Hematopoietic multipotent progenitor cell treated with erythropoietin and hydrocortisone succinate and interleukin-3 and kit ligand, for 17 days (in vitro differentiated cells): ENCODE data around the gene ZNF679.
"Not testable (repeated sequence)": the region's sequence is repeated elsewhere in the genome, so short reads cannot be mapped to it uniquely, and the experiment has no call there.

ENCODE experiments used
- DNase-seq: peaks from one replicate; pipeline ENCODE4 v3.0.0-alpha.2; 2015; ENCODE audit warnings: low spot score

The ZNF679 gene

GRCh38 chr7:64228174-64228573 is at the start of gene ZNF679:
Gene ZNF679 (plus strand): TSS chr7:64228474. CDS start chr7:64249118, 20,644 bp downstream.
- DNase-seq = not testable (repeated sequence)

DNA sequence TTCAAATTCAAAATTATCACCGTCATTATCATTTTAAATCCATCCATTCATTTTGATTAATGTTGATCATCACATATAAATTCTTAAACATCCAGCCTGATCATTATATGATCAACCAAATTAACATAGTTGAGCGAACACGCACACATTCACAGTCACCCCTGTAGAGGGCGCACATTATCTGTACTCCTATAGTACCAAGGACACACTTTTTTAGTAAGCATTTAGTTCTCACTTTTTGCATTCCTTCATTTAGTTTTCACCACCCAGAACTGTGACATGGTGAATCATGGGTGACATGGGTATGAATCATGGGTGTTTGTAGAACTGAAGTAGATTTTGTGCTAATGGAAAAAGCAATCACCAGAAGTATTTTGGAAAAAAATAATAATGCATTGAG is 47.3 kb upstream of the ZNF679 start:
- no peak for DNase-seq

GRCh38 chr7:64181586-64181985 is 46.7 kb upstream of the ZNF679 start:
- no peak for DNase-seq

DNA sequence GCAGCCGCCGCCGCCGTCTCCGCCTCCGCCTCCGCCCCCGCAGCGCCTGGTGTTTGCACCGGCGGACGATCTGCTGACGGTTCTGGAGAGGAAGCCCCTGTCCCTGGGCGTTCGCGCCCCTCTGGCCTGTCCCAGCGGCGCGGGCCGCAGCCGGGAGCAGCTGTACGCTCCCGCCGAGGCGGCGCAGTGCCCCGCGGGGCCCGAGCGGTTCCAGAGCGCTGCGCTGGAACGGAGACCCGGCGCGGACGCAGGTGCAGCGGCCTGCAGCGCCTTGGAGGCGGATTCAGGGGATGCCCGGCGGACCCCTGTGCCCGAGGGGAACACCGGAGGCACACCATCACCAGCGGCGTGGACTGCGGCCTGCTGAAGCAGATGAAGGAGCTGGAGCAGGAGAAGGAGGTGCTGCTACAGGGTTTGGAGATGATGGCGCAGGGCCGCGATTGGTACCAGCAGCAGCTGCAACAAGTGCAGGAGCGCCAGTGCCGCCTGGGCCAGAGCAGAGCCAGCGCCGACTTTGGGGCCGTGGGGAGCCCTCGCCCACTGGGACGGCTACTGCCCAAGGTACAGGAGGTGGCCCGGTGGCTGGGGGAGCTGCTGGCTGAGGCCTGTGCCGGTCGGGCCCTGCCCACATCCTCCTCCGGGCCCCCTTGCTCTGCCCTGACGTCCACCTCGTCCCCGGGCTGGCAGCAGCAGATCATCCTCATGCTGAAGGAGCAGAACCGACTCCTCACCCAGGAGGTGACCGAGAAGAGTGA is 46.1 kb upstream of the ZNF679 start:
- DNase-seq = no peak

DNA sequence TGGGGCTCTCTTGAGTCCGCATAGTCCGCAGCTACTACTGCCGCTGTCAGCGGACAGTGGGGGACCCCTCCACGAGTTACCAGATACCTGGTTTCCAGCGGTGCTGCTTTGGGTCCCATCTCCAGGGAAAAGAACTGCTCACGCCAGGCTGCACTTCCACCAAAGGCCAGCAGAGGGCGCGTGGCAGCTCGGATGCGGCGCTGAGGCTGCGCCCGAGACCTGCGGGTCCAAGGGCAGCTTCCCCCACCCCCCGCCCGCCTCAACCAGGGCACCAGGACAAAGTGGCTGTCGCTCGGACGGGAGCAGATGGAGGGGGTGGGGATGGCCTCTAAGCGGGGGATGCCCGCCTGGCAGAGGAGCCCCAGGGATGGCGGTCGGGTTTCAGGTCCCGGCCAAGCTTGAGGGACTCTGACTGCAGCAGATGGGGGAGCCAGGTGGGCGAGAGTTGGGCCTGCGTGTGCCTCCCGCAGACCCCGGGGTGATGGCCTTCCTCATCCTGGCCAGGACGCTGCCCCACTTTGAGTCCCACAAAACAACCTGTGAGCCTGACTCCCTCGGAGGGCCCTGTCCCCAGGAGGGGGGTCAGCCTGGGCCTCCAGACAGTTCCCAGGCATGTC is 45.0 kb upstream of the ZNF679 start:
- no peak for DNase-seq

DNA sequence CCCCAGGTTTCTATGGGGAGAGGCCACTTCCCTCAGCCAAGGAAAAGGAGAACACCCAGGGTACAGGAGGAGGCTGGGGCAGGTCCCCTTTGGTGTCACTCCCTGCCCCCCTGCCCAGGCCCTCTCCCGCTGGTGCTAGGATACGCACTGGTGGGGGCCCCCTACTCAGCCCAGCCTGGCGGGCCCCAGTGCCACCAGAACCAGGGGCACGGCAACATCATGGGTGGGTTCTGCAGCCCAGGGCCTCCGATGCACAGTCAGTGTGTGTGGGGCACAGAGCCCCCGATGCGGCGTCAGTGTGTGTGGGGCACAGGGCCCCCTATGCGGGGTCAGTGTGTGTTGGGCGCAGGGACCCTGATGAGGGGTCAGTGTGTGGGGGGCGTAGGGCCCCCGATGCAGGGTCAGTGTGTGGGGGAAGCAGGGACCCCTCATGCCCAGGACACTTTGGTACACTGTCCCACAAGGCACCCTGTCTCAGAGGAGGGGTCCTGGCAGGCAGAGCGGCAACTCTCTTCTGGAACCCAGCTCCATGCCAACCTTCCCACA is 44.4 kb upstream of the ZNF679 start:
- DNase-seq = no peak

DNA sequence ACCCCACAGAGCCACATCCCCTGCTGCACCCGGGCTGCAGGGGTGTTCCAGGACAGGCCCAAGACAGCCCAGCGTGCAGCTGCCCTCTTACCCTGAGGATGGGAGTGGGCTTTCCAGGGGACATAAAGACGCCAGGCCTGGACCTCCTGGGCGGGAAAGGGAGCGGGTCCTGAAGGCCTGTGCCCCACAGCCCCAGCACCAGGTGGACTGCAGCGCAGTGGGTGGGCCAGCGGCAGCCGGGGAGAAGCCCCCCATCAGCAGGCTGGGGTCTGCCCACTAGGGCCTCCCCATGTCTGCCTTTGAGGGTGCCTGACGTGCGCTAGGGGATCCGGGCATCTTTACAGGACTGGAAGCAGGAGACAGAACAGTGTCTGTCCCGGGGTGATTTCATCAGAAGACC is 43.9 kb upstream of the ZNF679 start:
- DNase-seq = no peak

DNA sequence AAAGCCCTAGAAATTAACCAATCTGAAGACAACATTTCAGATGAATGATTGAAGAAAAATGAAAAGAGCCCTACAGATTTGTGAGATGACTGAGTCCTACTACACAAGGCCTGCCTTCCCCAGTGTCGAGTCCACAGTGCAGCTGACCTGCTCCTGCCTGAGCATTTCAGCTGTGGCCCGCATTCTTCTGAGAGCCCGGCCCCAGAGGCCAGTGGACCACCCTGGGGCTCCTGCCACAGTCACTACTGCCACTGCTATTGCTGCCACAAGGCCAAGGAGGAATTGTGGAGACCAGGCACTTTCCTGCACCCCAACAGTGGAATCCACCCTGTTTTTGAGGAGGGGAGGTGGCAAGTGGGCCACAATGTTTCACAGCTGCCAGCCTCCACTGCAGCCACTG is 40.9 kb upstream of the ZNF679 start:
- DNase-seq = no peak

- no peak for DNase-seq
Observed at GRCh38 chr7:64192148-64192704, 36.0 kb upstream of the ZNF679 start.

DNA sequence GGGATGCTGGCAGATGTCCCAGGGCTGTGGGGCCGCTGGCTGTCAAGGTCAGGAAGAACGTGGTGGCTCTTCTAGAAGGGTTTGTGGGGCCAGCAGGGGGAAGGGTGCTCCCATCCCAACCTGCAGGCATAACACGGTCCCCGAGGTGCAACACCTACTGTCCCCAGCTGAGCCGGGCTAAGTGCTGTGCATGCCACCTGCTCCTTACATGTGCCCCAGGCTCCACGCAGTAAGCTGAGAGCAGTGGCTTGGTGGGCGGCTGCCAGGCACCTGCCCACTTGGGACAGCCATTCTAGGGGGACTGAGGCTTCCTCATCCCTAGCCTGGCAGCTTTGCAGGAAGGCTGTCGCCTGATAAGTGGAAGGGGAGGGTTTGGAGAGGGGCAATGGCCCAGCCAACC is 35.5 kb upstream of the ZNF679 start:
- DNase-seq = no peak

DNA sequence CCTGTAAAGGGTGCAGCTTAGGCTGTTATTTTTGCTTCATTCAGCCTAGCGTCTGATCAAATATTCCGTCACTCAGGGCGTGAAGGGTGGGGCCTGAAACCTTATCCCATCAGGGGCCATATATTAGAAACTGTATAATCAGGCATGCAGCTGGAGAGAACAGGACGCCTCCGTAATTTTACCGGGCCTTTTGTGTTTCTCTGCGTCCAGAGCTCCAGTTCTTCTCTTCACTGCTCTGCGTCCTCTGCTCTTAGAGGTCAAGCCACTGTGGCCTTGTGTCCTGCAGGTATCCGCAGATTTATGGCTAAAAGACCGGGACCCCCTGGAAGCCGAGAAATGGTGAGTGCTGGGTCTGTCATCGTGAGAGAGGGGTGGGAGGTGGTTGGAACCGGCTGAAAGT is 21.4 kb upstream of the ZNF679 start, which contains the start of gene ZNF735:
ZNF735 (plus strand) TSS at position 301 of the 400 bp plus-strand sequence; CDS start at position 301, 0 bp downstream.
- DNase-seq = no peak

DNA sequence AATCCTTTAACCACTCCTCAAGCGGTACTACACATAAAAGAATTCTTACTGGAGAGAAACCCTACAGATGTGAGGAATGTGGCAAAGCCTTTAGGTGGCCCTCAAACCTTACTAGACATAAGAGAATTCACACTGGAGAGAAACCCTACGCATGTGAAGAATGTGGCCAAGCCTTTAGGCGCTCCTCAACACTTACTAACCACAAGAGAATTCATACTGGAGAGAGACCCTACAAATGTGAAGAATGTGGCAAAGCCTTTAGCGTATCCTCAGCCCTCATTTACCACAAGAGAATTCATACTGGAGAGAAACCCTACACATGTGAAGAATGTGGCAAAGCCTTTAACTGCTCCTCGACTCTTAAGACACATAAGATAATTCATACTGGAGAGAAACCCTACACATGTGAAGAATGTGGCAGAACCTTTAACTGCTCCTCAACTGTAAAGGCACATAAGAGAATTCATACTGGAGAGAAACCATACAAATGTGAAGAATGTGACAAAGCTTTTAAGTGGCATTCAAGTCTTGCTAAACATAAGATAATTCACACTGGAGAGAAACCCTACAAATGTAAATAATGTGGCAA is 8.5 kb upstream of the ZNF679 start:
- not testable (repeated sequence) for DNase-seq

DNA sequence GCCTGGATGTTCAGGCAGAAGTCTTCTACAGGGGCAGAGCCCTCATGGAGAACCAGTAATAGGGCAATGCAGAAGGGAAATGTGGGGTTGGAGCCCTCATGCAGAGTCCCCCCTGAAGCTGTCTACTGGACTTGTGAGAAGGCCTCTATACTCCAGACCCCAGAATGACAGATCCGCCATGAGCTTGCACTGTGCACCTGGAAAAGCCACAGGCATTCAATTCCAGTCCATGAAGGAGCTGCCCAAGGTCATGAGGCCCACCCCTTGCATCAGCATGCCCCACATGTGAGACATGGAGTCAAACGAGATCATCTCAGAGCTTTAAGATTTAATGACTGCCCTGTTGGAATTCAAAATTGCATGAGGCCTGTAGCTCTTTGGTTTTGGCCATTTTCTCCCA is 4.9 kb upstream of the ZNF679 start:
- no peak for DNase-seq

DNA sequence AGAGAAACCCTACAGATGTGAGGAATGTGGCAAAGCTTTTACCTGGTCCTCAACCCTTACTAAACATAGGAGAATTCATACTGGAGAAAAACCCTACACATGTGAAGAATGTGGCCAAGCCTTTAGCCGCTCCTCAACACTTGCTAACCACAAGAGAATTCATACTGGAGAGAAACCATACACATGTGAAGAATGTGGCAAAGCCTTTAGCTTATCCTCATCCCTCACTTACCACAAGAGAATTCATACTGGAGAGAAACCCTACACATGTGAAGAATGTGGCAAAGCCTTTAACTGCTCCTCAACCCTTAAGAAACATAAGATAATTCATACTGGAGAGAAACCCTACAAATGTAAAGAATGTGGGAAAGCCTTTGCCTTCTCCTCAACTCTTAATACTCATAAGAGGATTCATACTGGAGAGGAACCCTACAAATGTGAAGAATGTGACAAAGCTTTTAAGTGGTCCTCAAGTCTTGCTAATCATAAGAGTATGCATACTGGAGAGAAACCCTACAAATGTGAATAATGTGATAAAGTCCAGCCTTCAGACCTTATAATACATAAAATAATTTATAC is 38.2 kb downstream of the ZNF679 start:
- DNase-seq = no peak

- no peak for DNase-seq
Observed at GRCh38 chr7:64277630-64278029, 49.4 kb downstream of the ZNF679 start.

GRCh38 chr7:64294701-64295420 is 66.6 kb downstream of the ZNF679 start:
- DNase-seq = no peak

GRCh38 chr7:64297418-64297817 is 69.1 kb downstream of the ZNF679 start:
- DNase-seq = not testable (repeated sequence)

- DNase-seq = no peak
Observed at GRCh38 chr7:64300641-64301405, 72.5 kb downstream of the ZNF679 start.

- peak; percentile 4 for DNase-seq
Observed at GRCh38 chr7:64307254-64308015, 79.2 kb downstream of the ZNF679 start.

DNA sequence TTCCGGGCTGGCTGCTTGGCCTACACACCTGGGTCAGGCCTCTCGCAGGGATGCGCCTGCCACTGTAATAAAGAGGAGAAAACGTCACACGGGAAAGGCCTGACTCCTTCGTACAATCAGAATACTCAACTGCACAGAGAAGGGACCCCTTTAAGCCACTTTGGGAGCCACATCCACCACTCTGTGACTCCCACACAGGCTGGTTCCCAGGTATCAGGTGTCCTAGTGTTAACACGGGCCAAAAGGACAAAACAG is 79.7 kb downstream of the ZNF679 start:
- DNase-seq = no peak
